SK-N-SH (cell line): Measurements from ENCODE around the gene PPM1F. TPM values are rescaled to one million over a fixed set of nuclear protein-coding genes. Genes with fewer than 3 reads are reported as not detected.

Experiments
- CTCF ChIA-PET: fragments of 300-600, 350-600 bp; formaldehyde crosslinking; extraction: SDS; loops from one replicate; lab custom pipeline; 2021; lab: Yijun Ruan, JAX
- POLR2A ChIA-PET: fragments of 350-600 bp; sonication (Branson Sonifier 250); formaldehyde crosslinking; extraction: SDS; loops from one replicate; lab custom pipeline; 2020; ENCODE audit warnings: antibody characterized with exemption, inconsistent platforms; lab: Yijun Ruan, JAX
- DNase-seq: peaks from one replicate; pipeline ENCODE4 v3.0.0; 2012
- H2AFZ ChIP-seq: fragments of 200-600 bp; sonication (generic); 2 replicates; pipeline ENCODE4 v1.8.1; 2016; ENCODE audit warnings: antibody characterized with exemption, mild to moderate bottlenecking, low read depth
- H3F3A ChIP-seq: fragments of 200-600 bp; sonication (generic); replicated peaks from 2 replicates; pipeline ENCODE3; 2016; ENCODE audit warnings: antibody characterized with exemption, mild to moderate bottlenecking; ENCODE audit not compliant: insufficient read depth
- H3K27ac ChIP-seq, 2 experiments: fragments of 200-500 bp in 1 of 2; fragments of 200-600 bp in 1 of 2; sonication (Bioruptor generic) in 1 of 2; sonication (generic), shearing (Covaris generic) in 1 of 2; 2 replicates each; pipeline versions ENCODE4 v1.5.1 to v1.6.1; 2014 to 2016; ENCODE audit warnings: low read depth in 2 of 2, inconsistent platforms in 1 of 2, low read length in 1 of 2, mild to moderate bottlenecking in 1 of 2, mixed read lengths in 1 of 2
- H3K27me3 ChIP-seq: fragments of 200-600 bp; sonication (generic), shearing (Covaris generic); 2 replicates; pipeline ENCODE4 v1.6.1; 2016; ENCODE audit warnings: mixed run types; ENCODE audit not compliant: insufficient read depth
- H3K36me3 ChIP-seq, 2 experiments: fragments of 200-500 bp in 1 of 2; fragments of 200-600 bp in 1 of 2; sonication (Bioruptor generic) in 1 of 2; sonication (generic) in 1 of 2; replicated peaks in 1 of 2; 2 replicates each; pipeline versions ENCODE3 to v1.5.1; 2014 to 2016; ENCODE audit warnings: low read length in 1 of 2, mild to moderate bottlenecking in 1 of 2; ENCODE audit not compliant: insufficient read depth in 2 of 2, control insufficient read depth in 1 of 2
- H3K4me1 ChIP-seq, 2 experiments: fragments of 200-500 bp in 1 of 2; fragments of 200-600 bp in 1 of 2; sonication (Bioruptor generic) in 1 of 2; sonication (generic), shearing (Covaris generic) in 1 of 2; 2 replicates each; pipeline versions ENCODE4 v1.5.1 to v1.6.1; 2014 to 2016; ENCODE audit warnings: low read depth in 1 of 2, low read length in 1 of 2, mixed run types in 1 of 2; ENCODE audit not compliant: insufficient read depth in 2 of 2, control insufficient read depth in 1 of 2
- H3K4me2 ChIP-seq: fragments of 200-600 bp; sonication (generic), shearing (Covaris generic); 2 replicates; pipeline ENCODE4 v1.6.1; 2017; ENCODE audit warnings: mixed run types
- H3K4me3 ChIP-seq, 2 experiments: fragments of 200-500 bp in 1 of 2; fragments of 200-600 bp in 1 of 2; sonication (Bioruptor generic) in 1 of 2; sonication (generic), shearing (Covaris generic) in 1 of 2; 2 replicates each; pipeline versions ENCODE4 v1.5.1 to v1.8.1; 2014 to 2016; ENCODE audit warnings: low read depth in 2 of 2, inconsistent platforms in 1 of 2, low read length in 1 of 2, mild to moderate bottlenecking in 1 of 2, mixed read lengths in 1 of 2, moderate library complexity in 1 of 2
- H3K79me2 ChIP-seq: fragments of 200-600 bp; sonication (generic); 2 replicates; pipeline ENCODE4 v1.8.1; 2017; ENCODE audit warnings: mild to moderate bottlenecking; ENCODE audit not compliant: insufficient read depth
- H3K9ac ChIP-seq: fragments of 200-600 bp; sonication (generic); 2 replicates; pipeline ENCODE4 v1.6.1; 2017; ENCODE audit warnings: mixed run types
- H3K9me2 ChIP-seq: fragments of 200-600 bp; sonication (generic); 2 replicates; pipeline ENCODE4 v1.6.1; 2017; ENCODE audit warnings: mixed run types
- H3K9me3 ChIP-seq: fragments of 200-600 bp; sonication (generic); 2 replicates; pipeline ENCODE4 v1.6.1; 2017; ENCODE audit warnings: mixed run types, mild to moderate bottlenecking, moderate library complexity
- H4K20me1 ChIP-seq: fragments of 200-600 bp; sonication (generic); 2 replicates; pipeline ENCODE4 v1.6.1; 2017; ENCODE audit warnings: mild to moderate bottlenecking, mixed run types; ENCODE audit not compliant: insufficient read depth
- CTCF ChIP-seq: fragments of 200-600 bp; sonication (generic); IDR thresholded peaks from 2 replicates; pipeline ENCODE4 v1.6.1; 2017; ENCODE audit warnings: antibody characterized with exemption, mild to moderate bottlenecking, moderate library complexity
- EP300 ChIP-seq, 2 experiments: IDR thresholded peaks; 2 replicates each; pipeline versions ENCODE4 v1.4.0 to v1.6.1; 2012; ENCODE audit warnings: borderline replicate concordance in 1 of 2, low read depth in 1 of 2, low read length in 1 of 2
- FOSL2 ChIP-seq: IDR thresholded peaks from 2 replicates; pipeline ENCODE4 v1.4.0; 2012; ENCODE audit warnings: low read depth, mild to moderate bottlenecking, moderate library complexity, borderline replicate concordance
- FOXM1 ChIP-seq: IDR thresholded peaks from 2 replicates; pipeline ENCODE4 v1.4.0; 2012; ENCODE audit warnings: low read depth, mild to moderate bottlenecking
- GABPA ChIP-seq: IDR thresholded peaks from 2 replicates; pipeline ENCODE4 v1.4.0; 2012; ENCODE audit warnings: low read depth, mild to moderate bottlenecking
- JUND ChIP-seq: IDR thresholded peaks from 2 replicates; pipeline ENCODE4 v1.4.0; 2012
- MAX ChIP-seq: IDR thresholded peaks from 2 replicates; pipeline ENCODE4 v1.4.0; 2012; ENCODE audit warnings: low read depth
- POLR2AphosphoS5 ChIP-seq: IDR thresholded peaks from 2 replicates; pipeline ENCODE4 v1.6.1; 2012; ENCODE audit warnings: low read depth, low read length
- RFX5 ChIP-seq: IDR thresholded peaks from 2 replicates; pipeline ENCODE4 v1.6.1; 2012; ENCODE audit warnings: mild to moderate bottlenecking, improper control_type of control experiment, low read length
- SIN3A ChIP-seq: IDR thresholded peaks from 2 replicates; pipeline ENCODE4 v1.6.1; 2012; ENCODE audit warnings: low read depth, mild to moderate bottlenecking, low read length, moderate library complexity, borderline replicate concordance
- TCF12 ChIP-seq: IDR thresholded peaks from 2 replicates; pipeline ENCODE4 v1.4.0; 2012
- TEAD4 ChIP-seq: IDR thresholded peaks from 2 replicates; pipeline ENCODE4 v1.4.0; 2012; ENCODE audit warnings: mild to moderate bottlenecking, borderline replicate concordance; ENCODE audit not compliant: insufficient read depth
- WGBS: methylation state at CpG from one replicate; pipeline ENCODE4 v1.1.6; 2017; ENCODE audit warnings: low lambda C conversion rate; 5-methylcytosine and 5-hydroxymethylcytosine counted together
- polyA plus RNA-seq, 3 experiments: library from polyadenylated mRNA; depleted of rRNA; stranded (reverse); fragments of >200 nt; gene quantifications; 2 replicates each; pipeline ENCODE4 v1.2.3, GENCODE V29; 2012
- TF ChIP-seq, protein P1 (sequence below): IDR thresholded peaks from 2 replicates; pipeline ENCODE4 v1.4.0; 2012; ENCODE audit warnings: low read depth, borderline replicate concordance

PPM1F gene
- polyA plus RNA-seq, 1 of the 3 experiments (the other 2 are of a cell fraction), result 29.6 TPM

DNA sequence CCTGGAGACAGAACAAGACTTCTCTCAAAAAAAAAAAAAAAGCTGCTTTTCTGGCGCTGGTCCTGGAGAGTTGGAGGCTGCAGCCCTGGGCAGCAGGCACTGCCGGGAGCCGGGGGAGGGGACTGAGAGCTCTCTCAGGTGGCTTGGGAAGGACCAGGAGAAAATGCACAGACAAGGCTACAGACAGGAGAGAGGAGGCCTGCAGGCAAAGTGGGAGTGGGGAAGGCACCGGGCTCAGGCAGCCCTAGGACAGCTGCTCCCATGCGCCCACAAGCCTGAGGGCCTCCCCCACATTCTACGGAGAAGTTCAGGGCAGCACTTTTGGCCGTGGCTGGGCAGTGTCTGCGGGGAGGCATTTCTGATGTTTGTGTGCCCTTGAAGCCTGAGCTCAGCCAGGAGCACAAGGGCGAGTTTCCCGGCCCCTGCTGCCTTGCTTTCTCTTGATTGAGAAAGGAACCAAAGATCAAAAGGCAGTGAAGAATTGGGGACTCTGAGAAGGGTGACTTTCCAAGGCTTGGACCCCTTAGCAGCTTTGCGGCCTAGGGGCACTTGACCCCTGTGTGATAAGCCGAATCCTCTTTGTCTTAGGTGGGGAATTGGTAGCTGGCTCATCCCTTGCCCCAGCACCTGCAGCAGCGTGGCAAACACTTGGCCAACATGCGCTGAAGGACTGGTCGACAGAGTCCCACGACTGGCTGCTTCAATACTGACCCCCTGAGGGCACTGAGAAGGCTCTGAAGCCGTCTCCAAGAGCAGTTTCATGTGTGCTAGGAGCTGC, 35.3 kb downstream of the PPM1F start:
- ChIA-PET POLR2A (no interaction called here), CTCF (interaction anchor here (1.1 to 15.9 kb wide), 3 partner anchors 20 to 204 kb away, joined by 3 to 145 read pairs (median 5); partner anchors contain the start of gene PPM1F)
- WGBS, result 88% methylated on average over 13 of the region's 17 CpGs
- peaks cover 0 to 16% of the 10 kb centered on the region in 2 experiments; a peak in 1 of 4 replicates for H3K4me1 ChIP-seq
- no peaks in the 10 kb centered on the region for H4K20me1 ChIP-seq
- peak; percentile 44 for DNase-seq
- no peak for TF ChIP-seq CTCF
- TF ChIP-seq TEAD4, result no peak
- TF ChIP-seq EP300 (IDR thresholded peaks at IDR 0.05; ENCODE audit: borderline replicate concordance in 1 of 2, low read depth in 1 of 2, low read length in 1 of 2), result no peak
- TF ChIP-seq TCF12, result no peak
- no peak for TF ChIP-seq FOXM1
- TF ChIP-seq GABPA, result no peak
- TF ChIP-seq, protein P1, sequence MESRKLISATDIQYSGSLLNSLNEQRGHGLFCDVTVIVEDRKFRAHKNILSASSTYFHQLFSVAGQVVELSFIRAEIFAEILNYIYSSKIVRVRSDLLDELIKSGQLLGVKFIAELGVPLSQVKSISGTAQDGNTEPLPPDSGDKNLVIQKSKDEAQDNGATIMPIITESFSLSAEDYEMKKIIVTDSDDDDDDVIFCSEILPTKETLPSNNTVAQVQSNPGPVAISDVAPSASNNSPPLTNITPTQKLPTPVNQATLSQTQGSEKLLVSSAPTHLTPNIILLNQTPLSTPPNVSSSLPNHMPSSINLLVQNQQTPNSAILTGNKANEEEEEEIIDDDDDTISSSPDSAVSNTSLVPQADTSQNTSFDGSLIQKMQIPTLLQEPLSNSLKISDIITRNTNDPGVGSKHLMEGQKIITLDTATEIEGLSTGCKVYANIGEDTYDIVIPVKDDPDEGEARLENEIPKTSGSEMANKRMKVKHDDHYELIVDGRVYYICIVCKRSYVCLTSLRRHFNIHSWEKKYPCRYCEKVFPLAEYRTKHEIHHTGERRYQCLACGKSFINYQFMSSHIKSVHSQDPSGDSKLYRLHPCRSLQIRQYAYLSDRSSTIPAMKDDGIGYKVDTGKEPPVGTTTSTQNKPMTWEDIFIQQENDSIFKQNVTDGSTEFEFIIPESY, result no peak
- no peak for TF ChIP-seq RFX5
- no peak for TF ChIP-seq MAX
- TF ChIP-seq FOSL2, result no peak
- TF ChIP-seq POLR2AphosphoS5, result no peak
- no peak for TF ChIP-seq JUND
- TF ChIP-seq SIN3A, result no peak
- no peaks in the 10 kb centered on the region for H3K79me2 ChIP-seq
- H3K4me2 ChIP-seq, result no peak overlapping the region
- H3K27ac ChIP-seq, result no peak overlapping the region
- no peaks in the 10 kb centered on the region for H3K27me3 ChIP-seq
- peaks cover 0 to 3% of the 10 kb centered on the region in 2 experiments for H3K36me3 ChIP-seq
- no peak overlapping the region for H3K9ac ChIP-seq
- no peaks in the 10 kb centered on the region for H3F3A ChIP-seq
- no peaks in the 10 kb centered on the region for H3K9me2 ChIP-seq
- no peaks in the 10 kb centered on the region for H3K9me3 ChIP-seq
- no peak overlapping the region for H3K4me3 ChIP-seq
- no peak overlapping the region for H2AFZ ChIP-seq
